Ascending aorta (tissue), 2 donors: ENCODE results near the gene PGA3. TPM values are rescaled to one million over a fixed set of nuclear protein-coding genes. Genes with fewer than 3 reads are reported as not detected.
A peak's percentile ranks its signal among the peaks of the same experiment; 100 is the strongest.
"Not testable (repeated sequence)": the region's sequence is repeated elsewhere in the genome, so short reads cannot be mapped to it uniquely, and the experiment has no call there.

ENCODE experiments used
- DNase-seq, 2 donors: peaks; one replicate each; pipeline ENCODE4 v3.0.0-alpha.2; 2019; ENCODE audit warnings: low spot score in 2 of 2
- H3K27ac ChIP-seq, 2 donors: fragments of 200-600 bp; sonication (generic); one replicate each; pipeline ENCODE4 v1.5.1; 2016 to 2017; ENCODE audit warnings: mild to moderate bottlenecking in 1 of 2
- H3K27me3 ChIP-seq: fragments of 200-600 bp; sonication (generic); one replicate; pipeline ENCODE4 v1.5.1; 2017
- H3K36me3 ChIP-seq, 2 donors: fragments of 200-600 bp; sonication (generic); one replicate each; pipeline ENCODE4 v1.5.1; 2016
- H3K4me1 ChIP-seq, 2 donors: fragments of 200-600 bp; sonication (generic); one replicate each; pipeline ENCODE4 v1.5.1; 2016 to 2017; ENCODE audit warnings: mild to moderate bottlenecking in 1 of 2
- H3K4me3 ChIP-seq, 2 donors: fragments of 200-600 bp; sonication (generic); one replicate each; pipeline ENCODE4 v1.5.1; 2016 to 2017; ENCODE audit warnings: mild to moderate bottlenecking in 1 of 2
- H3K9me3 ChIP-seq, 2 donors: fragments of 200-600 bp; sonication (generic); one replicate each; pipeline ENCODE4 v1.5.1; 2016
- intact Hi-C: fragments of 100-400 bp; cut with DNase I; formaldehyde crosslinking; loops from one replicate; pipeline ENCODE4 v1.15.1; 2023
- total RNA-seq: library from RNA; depleted of rRNA; stranded (reverse); fragments of >200 nt; gene quantifications from one replicate; pipeline ENCODE4 v1.1.0, GENCODE V29; 2016
- TF ChIP-seq, protein P1 (sequence below), 3 experiments: fragments of 200-600 bp in 2 of 3; fragments of 450-650 bp in 1 of 3; sonication (generic) in 2 of 3; IDR thresholded peaks; one replicate each; pipeline ENCODE4 v1.5.1; 2016 to 2019; ENCODE audit warnings: antibody characterized with exemption in 3 of 3, mild to moderate bottlenecking in 1 of 3, moderate library complexity in 1 of 3

Gene PGA3
- total RNA-seq, 1 donor from 2014 or later, result 26.8 TPM

DNA sequence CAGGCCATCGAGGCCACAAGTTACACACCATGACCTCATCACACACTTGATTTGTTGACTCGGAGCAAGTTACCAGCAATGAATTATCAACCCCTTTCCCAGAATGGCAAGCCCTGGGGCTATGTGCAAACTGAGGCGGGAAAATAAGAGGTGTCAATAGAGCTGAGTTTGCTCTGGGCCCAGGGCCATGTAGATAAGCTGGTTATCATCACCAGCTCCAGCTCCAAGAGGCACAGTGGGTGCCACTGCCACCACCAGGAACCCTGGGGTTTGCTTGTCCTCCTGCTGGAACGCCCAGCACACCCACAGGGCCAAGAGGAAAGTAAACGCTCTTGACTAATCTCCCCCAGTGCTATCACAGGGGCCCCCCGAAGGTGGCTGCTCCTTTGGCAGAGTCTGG is 29.0 kb upstream of the PGA3 start:
- Histone ChIP-seq H3K4me3 (no peak overlapping the region), H3K4me1 (no peaks in the 10 kb centered on the region), H3K36me3 (no peaks in the 10 kb centered on the region), H3K9me3 (no peaks in the 10 kb centered on the region), H3K27me3 (no peaks in the 10 kb centered on the region), H3K27ac (no peak overlapping the region)
- intact Hi-C loops, result loop anchor here (5.0 kb wide), 1 partner anchor 37 kb away; no protein-coding TSS in a partner anchor
- peak in 1 of 2 donors; percentile 5 for DNase-seq
- TF ChIP-seq, protein P1, sequence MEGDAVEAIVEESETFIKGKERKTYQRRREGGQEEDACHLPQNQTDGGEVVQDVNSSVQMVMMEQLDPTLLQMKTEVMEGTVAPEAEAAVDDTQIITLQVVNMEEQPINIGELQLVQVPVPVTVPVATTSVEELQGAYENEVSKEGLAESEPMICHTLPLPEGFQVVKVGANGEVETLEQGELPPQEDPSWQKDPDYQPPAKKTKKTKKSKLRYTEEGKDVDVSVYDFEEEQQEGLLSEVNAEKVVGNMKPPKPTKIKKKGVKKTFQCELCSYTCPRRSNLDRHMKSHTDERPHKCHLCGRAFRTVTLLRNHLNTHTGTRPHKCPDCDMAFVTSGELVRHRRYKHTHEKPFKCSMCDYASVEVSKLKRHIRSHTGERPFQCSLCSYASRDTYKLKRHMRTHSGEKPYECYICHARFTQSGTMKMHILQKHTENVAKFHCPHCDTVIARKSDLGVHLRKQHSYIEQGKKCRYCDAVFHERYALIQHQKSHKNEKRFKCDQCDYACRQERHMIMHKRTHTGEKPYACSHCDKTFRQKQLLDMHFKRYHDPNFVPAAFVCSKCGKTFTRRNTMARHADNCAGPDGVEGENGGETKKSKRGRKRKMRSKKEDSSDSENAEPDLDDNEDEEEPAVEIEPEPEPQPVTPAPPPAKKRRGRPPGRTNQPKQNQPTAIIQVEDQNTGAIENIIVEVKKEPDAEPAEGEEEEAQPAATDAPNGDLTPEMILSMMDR (IDR thresholded peaks at IDR 0.05), result no peak

DNA sequence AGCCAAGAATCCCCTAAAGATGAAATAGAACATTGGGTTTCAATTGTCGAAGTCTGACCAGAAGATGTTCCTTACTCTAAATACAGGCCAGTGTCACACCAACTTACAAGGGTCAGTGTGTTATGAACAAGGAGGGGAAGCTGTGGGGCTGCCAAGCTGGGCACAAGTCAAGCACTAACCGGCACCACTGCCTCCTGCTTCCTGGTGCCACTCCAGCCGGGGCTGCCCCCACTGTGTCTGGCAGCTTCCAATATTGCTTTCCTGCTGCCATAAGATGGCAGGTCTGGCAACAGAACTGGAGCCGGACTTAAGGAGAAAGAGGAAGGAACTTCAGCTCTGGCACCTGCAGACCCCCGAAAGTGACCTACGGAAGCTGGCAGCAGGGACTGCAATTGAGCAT is 28.4 kb upstream of the PGA3 start:
- DNase-seq, result peak in 1 of 2 donors; percentile 38
- Histone ChIP-seq H3K27ac (no peak overlapping the region), H3K9me3 (no peaks in the 10 kb centered on the region), H3K4me1 (no peaks in the 10 kb centered on the region), H3K36me3 (no peaks in the 10 kb centered on the region), H3K27me3 (no peaks in the 10 kb centered on the region), H3K4me3 (no peak overlapping the region)
- TF ChIP-seq, protein P1 (IDR thresholded peaks at IDR 0.05), result no peak
- intact Hi-C loops, result loop anchor here (5.0 kb wide), 1 partner anchor 38 kb away; no protein-coding TSS in a partner anchor

DNA sequence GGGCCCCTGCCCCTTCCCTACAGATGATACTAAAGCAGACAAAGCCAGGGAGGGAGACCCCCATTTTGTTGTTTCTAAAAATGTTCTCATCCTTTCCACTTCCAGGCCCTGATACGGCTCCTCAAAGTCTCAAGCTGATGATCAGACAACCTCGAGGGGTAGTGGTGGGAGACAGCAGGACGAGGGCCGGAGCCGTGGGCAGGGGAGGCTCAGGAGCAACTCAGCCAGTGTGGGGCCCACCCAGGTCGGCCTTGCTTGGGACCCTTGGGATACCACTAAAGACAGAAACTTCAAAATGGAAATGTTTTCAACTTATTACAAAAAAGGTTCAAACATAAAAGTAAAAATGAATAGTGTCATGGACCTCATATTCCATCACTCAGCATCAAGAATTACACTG is 26.9 kb upstream of the PGA3 start:
- Histone ChIP-seq H3K4me3 (no peak overlapping the region), H3K4me1 (no peaks in the 10 kb centered on the region), H3K9me3 (no peaks in the 10 kb centered on the region), H3K36me3 (no peaks in the 10 kb centered on the region), H3K27ac (no peak overlapping the region), H3K27me3 (no peaks in the 10 kb centered on the region)
- TF ChIP-seq, protein P1 (IDR thresholded peaks at IDR 0.05), result no peak
- peak in 1 of 2 donors; percentile 45 for DNase-seq
- intact Hi-C loops, result no loop called here

DNA sequence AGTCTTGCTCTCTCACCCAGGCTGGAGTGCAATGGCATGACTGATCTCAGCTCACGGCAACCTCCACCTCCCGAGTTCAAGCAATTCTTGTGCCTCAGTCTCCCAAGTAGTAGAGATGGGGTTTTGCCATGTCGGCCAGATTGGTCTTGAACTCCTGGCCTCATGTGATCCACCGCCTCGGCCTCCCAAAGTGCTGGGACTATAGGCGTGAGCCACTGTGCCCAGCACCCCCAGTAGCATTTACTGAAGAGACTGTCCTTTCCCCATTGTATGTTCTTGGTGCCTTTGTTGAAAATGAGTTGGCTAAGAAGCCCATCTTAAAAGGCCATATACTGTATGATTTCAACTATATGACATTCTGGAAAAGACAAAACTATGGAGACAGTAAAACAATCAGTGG is 23.1 kb upstream of the PGA3 start:
- intact Hi-C loops, H3K36me3 ChIP-seq, H3K27me3 ChIP-seq, H3K27ac ChIP-seq, H3K9me3 ChIP-seq, H3K4me3 ChIP-seq, H3K4me1 ChIP-seq: not testable (repeated sequence)
- DNase-seq, result peak in 1 of 2 donors; percentile 12

DNA sequence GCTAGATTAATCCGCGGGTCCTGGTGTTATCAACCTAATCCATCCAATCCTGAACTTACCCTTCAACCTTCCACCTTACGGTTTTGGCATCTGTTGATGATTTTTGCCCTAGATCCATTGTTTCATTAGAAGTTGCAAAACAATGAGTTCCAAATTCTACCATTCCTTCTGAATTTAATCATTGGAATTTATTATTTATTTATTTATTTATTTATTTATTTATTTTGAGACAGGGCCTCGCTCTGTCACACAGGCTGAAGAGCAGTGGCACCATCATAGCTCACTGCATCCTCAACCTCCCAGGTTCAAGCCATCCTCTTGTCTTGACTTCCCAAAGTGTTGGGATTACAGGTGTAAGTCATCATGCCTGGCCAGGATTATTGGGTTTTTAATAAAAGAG is 21.8 kb upstream of the PGA3 start:
- TF ChIP-seq, protein P1 (IDR thresholded peaks at IDR 0.05), result no peak
- no peaks in the 10 kb centered on the region for H3K36me3 ChIP-seq

DNA sequence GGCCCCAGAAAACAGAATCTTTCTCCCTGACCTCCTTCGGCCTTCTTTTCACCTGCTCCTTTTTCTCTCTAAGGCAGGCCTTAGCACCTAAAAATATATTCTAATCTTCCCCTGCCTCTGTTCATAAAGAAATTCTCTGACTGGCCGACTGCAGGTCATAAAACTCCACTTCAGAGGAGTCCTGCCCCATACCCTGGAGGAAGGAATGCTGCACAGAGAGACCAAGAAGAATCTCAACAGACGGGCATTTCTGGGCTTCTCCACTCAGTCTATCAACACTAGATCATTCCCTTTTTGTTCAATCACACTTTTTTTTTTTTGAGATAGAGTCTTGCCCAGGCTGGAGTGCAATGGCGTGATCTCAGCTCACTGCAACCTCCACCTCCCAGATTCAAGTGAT is 19.7 kb upstream of the PGA3 start:
- H3K27me3 ChIP-seq, result no peaks in the 10 kb centered on the region
- no peaks in the 10 kb centered on the region for H3K9me3 ChIP-seq
- H3K27ac ChIP-seq, result no peak overlapping the region
- H3K4me1 ChIP-seq, result no peaks in the 10 kb centered on the region
- TF ChIP-seq, protein P1 (IDR thresholded peaks at IDR 0.05), result no peak
- intact Hi-C loops, result no loop called here
- H3K4me3 ChIP-seq, result no peak overlapping the region
- no peaks in the 10 kb centered on the region for H3K36me3 ChIP-seq
- DNase-seq, result no peak

More for the DNA sequence above, 21.8 kb upstream of the PGA3 start:
- no peak for DNase-seq
- Histone ChIP-seq H3K4me3 (no peak overlapping the region), H3K4me1 (no peaks in the 10 kb centered on the region), H3K9me3 (no peaks in the 10 kb centered on the region), H3K27ac (no peak overlapping the region), H3K27me3 (no peaks in the 10 kb centered on the region)
- intact Hi-C loops, result no loop called here
